Anterior cingulate cortex (tissue), 58 donors: Measurements from ENCODE around the gene LRRC27.
"Not testable (repeated sequence)": the region's sequence is repeated elsewhere in the genome, so short reads cannot be mapped to it uniquely, and the experiment has no call there.

Experiments
- DNase-seq, 58 donors: peaks; one replicate each; lab custom pipeline; 2025; lab: John Stamatoyannopoulos, UW

The LRRC27 gene

DNA sequence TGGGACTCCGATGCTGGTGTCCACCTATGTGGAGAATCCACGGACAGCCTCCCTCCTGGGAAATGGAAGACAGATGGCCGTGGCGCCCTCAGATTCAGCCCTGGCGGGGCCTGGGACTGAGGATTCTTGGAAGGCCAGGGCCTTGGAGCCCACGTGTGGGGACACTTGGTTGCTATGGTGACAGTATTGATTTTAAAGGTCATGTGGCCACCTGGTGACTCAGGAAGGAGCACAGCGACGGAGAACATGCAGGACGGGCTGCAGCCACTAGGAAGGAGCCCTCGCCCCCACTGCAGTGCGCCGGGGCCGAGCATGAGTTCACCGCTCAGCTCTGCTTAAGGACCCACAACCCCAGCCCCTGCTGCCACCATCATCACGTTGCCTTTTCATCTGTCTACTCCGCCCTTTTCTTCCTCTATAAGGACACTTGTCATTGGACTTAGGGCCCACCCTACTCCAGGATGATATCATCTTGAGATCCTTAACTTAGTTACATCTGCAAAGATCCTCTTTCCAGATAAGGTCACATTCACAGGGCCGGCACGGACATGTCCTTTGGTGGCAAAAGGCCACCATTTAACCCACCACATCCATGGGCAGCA, 20.6 kb upstream of the LRRC27 start:
- DNase-seq = no peak

DNA sequence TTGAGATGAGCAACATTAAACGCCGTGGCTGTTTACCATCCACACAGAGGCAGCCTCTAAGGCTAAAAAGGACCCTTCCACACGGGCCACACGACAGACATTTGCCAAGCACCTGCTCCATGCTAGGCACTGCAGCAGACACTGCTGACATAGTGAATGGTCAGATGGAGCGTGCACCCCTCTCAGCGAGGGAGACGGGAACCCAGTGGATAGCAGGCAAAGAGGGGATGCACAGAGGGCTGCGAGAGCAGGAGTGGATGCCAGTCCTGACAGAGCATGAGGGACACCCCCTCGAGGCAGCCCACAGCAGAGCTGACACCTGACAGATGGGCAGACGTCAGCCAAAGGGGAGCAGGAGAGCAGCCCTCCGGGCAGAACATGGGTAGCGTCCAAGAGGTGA, 18.7 kb upstream of the LRRC27 start:
- DNase-seq = no peak

DNA sequence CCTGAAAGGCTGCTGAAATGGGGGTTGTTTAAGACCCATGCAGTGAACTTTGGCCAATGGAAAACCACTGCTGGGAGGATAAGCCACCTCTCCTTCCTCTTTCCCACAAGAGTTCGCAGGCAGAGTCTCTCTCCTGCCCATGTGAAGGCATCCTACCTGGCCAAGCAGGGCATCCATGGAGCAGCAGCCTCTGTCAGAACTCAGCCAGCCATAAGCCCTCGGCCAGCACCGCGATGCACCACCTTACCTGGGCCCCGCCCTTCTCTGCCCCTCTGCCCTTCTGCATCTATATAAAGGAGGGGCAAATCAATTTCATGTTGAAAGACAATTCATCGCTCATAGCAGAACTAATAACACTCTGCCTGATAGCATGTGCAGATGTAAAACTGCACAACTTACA, 18.1 kb upstream of the LRRC27 start:
- no peak for DNase-seq

DNA sequence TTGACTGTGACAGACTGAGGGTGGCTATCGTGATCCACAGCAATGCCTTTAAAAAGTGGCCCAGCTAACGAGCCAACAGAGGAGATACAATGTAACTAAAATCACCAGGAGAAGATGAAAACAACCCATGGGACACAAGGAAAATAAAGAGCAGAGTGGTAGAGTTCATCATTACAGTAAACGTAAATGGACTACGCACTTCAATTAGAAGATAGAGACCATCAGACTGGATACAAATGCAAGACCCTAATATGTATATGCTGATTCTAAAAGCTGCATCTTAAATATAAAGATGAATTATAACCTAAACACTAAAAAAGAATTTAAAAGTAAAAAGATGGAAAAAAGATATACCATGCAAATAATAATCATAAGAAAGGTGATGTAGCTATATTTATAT, 17.7 kb upstream of the LRRC27 start:
- DNase-seq = no peak

DNA sequence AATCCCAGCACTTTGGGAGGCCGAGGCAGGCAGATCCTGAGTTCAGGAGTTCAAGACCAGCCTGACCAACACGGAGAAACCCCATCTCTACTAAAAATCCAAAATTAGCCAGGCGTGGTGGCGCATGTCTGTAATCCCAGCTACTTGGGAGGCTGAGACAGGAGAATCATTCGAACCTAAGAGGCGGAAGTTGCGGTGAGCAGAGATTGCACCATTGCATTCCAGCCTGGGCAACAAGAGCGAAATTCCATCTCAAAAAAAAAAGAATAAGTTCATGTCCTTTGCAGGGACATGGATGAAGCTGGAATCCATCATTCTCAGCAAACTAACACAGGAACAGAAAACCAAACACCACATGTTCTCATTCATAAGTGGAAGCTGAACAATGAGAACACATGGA, 17.1 kb upstream of the LRRC27 start:
- DNase-seq = not testable (repeated sequence)

DNA sequence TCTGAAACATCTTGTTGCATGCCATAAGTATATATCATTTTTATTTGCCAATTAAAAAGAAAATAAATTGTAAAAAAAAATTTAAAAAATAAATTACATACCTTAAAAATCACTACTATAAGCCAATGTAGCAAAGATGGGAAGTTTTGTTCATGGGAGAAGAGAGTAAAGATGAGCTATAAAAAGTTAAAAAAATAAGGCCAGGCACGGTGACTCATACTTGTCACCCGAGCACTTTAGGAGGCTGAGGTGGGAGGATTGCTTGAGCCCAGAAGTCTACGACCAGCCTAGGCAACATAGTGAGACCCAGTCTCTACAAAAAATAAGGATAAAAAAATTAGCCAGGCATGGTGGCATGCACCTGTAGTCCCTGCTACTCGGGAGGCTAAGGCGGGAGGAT, 15.9 kb upstream of the LRRC27 start:
- no peak for DNase-seq

DNA sequence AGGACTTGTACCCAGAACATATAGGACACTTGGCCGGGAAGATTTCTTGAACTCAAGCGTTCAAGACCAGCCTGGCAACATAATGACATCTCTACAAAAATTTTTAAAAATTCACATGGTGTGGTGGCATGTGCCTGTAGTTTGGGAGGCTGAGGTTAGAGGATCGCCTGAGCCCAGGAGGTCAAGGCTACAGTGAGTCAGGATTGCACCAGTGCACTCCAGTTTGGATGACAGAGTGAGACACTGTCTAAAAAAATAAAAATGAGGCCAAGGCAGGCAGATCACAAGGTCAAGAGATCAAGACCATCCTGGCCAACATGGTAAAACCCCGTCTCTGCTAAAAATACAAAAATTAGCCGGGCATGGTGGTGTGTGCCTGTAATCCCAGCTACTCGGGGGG, 14.5 kb upstream of the LRRC27 start:
- not testable (repeated sequence) for DNase-seq

DNA sequence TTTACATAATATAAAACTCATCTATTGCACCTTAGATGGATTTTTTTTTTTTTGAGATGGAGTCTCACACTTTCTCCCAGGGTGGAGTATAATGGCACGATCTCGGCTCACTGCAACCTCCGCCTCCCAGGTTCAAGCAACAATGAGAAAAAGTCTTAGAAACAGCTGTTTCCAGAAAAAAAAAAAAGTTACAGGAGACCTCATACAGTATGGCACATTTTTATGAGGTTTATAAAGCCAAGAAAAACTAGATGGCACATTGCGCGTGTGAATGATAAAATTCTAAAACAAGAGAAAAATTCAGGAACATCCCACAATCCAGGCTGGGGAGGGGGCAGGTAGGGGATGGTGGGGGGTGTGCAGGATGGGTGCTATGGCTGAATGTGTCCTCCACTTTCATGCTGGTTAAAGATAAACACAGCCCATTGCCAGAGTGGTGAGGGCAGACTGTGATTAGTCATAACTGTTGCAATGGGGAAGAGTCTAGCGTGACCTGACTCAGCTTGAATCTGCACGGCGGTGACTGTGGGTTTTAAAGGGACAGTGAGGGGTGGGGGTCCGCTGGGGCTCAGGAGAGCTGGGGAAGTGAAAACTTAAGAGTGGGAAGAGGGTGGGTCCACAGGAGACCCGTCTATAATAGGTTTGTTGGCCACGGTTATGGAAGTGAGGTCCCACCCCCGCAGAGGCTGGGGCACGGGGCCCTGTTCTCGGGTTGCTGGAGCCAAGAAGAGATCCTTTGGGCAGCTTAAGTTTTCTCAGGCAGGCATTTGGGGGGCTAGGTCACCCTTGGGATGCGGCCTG, 11.9 kb upstream of the LRRC27 start:
- DNase-seq = no peak

DNA sequence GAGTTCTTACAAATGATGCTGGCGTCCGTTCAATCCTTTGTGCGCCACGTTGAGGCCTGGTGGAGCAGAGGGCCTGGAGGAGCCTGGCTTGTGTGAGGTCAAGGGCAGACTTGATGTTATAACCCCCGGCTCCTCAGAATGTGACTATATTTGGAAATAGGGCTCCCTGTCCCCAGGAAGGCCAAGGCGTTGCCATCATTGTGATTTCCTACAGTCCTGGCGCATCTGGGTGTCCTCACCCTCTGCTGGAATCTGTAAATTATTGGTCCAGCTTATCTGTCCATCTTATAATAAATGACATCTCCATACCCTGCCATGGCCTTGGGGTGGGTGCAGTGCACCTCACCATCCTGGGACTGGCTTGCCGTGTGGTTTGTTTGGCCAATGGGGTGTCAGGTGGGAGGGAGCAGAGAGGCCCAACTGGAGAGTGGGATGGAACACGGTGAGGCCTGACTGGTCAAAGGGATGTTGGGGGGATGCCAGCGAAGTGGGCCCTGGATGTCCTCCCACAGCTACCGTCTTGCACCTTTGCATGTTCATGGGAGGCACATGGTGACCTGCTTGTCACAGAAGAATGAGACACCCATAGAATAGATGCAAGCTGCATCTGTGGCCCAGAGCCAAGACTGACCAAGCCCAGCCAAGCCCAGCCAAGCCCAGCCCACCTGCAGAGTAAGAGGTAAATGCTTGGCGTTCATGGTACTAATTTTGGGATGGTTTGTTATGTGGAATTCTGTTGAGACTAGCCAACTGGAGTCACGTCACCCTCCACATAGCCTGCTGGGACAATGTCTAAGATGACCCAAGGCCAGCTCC, 11.1 kb upstream of the LRRC27 start:
- DNase-seq = no peak

DNA sequence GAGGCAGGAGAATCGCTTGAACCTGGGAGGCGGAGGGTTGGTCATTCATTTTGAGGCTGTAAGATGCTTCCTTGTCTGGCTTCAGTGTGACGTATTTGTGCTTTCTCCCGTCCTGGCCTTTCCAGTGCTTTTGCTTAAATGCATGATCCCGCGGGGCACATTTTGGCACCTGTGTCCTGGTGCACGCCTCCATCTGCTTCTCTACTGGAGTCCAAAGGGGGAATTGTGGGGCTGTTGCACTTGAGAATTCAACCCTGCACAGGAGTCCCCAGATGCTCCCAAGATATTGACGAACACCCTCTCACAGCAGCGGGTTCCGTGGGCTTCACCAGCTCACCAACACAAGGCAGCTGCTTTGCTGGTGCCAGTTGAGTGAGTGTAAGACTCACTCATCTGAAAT, 10.3 kb upstream of the LRRC27 start:
- no peak for DNase-seq

DNA sequence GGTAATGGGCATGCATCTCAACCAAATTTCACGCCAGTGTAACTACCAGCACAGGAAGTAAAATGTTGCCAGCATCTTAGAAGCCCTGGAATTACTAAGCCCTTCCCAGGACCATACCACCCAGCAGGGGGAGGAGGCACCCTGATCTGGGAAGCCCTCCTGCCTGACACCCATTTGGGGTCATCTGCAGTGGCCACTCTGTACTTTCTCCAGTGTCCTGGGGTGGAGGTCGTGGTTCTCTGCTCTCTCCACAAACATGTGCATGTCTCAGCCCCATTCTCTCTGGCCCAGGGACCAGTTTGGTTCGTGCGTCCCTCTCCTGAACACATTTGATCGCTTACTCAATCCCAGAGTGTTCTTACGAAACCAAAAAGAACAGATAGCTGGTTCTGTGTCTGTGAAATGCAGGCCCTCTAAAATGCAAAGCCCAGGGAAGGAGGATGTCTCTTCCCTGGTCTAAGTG, 9.4 kb upstream of the LRRC27 start:
- no peak for DNase-seq

DNA sequence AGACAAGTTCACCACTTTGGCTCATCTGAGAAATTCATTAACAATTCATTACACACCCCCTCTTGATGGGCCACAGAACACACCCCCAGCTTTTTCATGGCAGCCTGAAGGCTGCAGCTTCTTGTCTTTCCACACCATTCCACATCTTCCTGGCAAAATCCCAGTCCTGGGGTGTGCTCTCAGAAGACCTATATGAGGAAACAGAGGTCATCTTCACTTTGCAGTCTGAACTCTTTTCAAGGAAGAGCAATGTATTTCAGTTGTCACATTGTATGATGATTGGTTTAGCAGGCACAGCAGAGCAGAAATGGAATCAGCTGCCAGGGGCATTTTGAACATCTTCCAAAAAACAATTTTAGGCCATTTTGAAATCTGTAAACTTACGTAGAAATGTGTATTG, 7.8 kb upstream of the LRRC27 start:
- DNase-seq = no peak

DNA sequence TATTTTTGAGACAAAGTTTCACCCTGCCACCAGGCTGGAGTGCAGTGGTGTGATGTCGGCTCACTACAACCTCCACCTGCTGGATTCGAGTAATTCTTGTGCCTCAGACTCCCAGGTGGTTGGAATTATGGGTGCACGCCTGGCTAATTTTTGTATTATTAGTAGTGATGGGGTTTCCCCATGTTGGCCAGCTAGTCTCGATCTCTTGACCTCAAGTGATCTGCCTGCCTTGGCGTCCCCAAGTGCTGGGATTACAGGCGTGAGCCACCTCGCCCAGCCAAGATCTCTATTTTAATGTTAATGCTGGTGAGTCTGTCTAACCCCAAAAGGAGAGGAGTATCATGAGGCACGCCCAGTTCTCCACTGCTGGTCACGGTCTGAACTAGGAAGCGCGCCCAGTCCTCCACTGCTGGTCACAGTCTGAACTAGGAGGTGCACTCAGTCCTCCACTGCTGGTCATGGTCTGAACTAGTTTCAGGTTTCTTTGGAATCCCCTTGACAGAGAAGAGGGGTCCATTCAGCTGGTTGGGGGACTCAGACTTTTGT, 5.6 kb upstream of the LRRC27 start:
- DNase-seq = no peak

DNA sequence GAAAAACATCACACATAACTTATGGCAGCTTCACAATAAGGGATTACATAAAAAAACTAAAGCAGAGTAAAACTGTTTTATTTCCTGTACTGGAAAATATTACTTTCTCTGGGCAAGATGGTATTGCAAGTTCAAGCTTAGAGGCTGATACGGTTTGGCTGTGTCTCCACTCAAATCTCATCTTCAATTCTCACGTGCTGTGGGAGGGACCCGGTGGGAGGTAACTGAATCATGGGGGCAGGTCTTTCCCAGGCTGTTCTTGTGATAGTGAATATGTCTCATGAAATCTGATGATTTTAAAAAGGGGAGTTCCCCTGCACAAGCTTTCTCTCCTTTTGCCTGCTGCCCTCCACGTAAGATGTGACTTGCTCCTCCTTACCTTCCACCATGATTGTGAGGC, 5.1 kb upstream of the LRRC27 start:
- no peak for DNase-seq

DNA sequence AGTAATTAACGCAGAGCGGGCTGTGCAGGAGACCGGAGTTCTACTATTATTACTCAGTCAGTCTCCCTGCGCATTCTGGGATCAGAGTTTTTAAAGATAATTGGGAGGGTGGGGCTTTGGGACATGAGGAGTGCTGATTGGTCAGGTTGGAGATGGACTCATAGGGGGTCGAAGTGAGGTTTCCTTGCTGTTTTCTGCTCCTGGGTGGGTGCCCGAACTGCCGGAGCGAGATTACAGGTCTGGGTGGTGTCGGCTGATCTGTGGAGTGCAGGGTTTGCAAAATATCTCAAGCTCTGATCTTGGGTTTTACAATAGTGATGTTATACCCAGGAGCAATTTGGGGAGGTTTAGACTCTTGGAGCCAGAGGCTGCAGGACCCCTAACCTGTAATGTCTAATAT, 3.9 kb upstream of the LRRC27 start:
- no peak for DNase-seq

DNA sequence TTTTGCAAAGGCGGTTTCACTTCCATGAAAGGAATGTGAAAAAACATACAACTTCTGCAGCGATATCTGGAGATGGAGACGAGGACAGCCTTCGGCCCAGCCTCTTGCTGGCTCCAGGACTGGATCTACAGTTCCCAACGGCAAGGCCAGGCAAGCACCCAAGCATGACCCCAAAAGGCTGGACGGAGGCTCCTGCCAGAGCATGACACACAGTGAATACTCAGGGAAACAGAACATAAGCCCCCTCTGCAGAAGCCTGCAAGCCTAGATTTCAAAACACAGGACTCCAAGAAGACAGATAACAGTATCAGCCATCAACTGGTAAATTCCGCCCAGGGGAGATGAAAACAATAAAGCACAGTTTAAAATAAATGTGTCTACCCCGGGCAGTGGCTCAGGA, 3.3 kb upstream of the LRRC27 start:
- DNase-seq = no peak

DNA sequence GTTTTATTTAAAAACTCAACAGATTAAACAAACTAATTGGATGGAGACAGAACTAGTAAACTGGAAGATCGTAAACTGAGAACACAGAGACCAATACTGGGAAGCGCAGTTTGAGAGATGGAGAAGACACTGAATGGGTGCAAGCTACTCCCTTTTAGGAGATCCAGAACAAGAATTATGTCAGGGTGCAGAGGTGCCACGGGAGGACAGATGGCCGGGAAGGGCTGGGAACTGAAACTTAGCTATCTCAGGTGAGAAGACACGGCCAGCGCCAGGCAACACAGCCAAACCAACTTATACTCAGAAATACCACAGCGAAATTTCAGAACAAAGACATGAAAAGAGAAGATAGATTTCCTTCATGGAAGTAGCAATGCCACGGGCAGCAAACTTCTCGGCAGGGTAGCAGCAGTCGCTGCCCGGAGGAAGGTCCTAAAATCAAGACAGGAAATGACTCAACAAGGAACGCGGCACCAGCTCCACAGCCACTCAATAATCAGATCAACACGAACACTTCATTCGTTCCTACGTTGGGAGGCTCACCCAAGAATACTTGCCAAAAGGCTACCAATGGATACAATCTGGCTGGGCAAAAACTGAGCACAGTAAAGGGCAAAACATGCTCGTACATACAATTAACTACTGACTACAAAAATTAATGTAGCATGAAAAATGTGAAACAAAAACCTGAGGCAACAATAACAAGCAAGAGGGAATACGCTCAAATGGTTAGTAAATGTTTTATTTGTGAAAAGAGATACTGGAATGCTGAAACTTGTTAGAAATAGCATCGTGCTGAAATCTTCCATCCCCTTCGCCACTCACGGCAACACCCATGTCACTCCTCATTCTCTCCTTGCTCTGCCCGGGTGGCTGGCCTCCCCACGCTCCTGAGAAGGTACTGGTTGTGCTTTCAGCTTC, 2.2 kb upstream of the LRRC27 start:
- DNase-seq = no peak

DNA sequence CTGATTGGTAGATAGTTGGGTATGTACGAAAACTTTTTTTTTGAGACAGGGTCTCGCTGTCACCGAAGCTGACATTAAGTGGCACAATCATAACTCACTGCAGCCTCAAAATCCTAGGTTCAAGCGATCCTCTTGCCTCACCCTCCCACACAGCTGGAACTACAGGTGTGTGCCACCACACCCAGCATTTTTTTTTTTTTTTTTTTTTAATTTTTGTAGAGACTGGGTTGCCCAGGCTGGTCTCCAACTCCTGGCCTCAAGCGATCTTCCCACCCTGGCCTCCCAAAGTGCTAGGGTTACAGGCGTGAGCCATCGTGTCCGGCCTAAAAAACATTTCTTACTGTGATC, 1.5 kb upstream of the LRRC27 start:
- no peak for DNase-seq

DNA sequence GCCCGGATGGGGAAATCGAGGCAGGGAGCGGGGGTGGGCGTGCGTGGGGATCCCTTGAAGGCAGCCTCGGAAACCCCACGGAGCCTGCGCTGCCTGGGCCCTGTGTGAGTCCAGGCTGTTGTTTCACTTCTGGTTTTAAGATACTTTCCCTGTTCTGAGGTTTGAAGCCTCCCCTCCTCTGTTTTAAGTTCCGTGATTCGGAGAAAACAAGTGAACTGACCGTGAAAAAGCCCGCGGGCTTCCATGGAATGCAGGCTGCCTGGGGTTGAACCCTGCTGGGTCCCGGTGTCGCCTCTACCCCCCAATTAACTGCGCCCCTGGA, 401 bp downstream of the LRRC27 start:
- DNase-seq = no peak

DNA sequence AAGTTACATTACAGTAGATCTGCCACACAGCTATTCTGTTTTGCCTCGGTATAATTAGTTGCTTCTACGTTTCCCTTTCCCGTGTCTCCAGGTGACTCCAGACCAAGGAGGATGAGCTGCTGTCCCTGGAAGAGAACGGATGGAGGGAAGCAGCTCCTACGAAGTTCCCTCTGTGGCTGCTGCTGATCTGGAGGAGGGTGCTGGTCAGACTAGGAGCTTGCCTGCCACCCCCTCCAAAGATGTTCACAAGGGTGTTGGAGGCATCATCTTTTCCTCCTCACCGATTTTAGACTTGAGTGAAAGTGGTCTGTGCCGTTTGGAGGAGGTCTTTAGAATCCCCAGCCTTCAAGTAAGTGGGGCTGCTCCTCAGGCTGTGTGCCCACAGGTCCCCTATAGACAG, 1.4 kb downstream of the LRRC27 start:
- DNase-seq = no peak
